ENCODE measurements around the gene TIMM13. TPM values are rescaled to one million over a fixed set of nuclear protein-coding genes. Genes with fewer than 3 reads are reported as not detected.

TIMM13 gene
- total and polyA plus RNA-seq, 2 donors (not counting 1 experiment from before 2014, with no cell fraction given) = 19.4 to 32.5 TPM

GRCh38 chr19:2394442-2395292 is 32.7 kb downstream of the TIMM13 start:
- no peaks in the 10 kb centered on the region for H3K9me3 ChIP-seq (ENCODE audit: control extremely low read depth in 1 of 3, control insufficient read depth in 2 of 3, insufficient read depth in 1 of 3, low read length in 2 of 3)
- no peak for TF ChIP-seq EZH2 (IDR thresholded peaks at IDR 0.05; ENCODE audit: borderline replicate concordance, insufficient read depth, low read depth, low read length, poor library complexity, severe bottlenecking)
- no peak for TF ChIP-seq CTCF (IDR thresholded peaks at IDR 0.05)
- peak overlapping the region; percentile 45 for H3K9ac ChIP-seq (ENCODE audit: low read length)
- Mint-ChIP-seq H3K27me3 (no peaks in the 10 kb centered on the region), H3K27ac (peak overlapping the region; percentile 89), H3K4me3 (peak overlapping the region; percentile 84), H3K9me3 (ENCODE audit: insufficient read depth) (no peaks in the 10 kb centered on the region), H3K4me1 (peaks cover 31% of the 10 kb centered on the region)
- WGBS (ENCODE audit: insufficient coverage) = 39% methylated on average over 15 of the region's 27 CpGs
- H2AFZ ChIP-seq (ENCODE audit: insufficient read depth, low read depth, low read length, poor library complexity, severe bottlenecking) = peak overlapping the region; percentile 58
- peaks cover 16 to 31% of the 10 kb centered on the region in 2 donors for H3K4me1 ChIP-seq (ENCODE audit: control insufficient read depth in 2 of 2, insufficient read depth in 2 of 2, low read length in 2 of 2)
- H3K36me3 ChIP-seq (replicated peaks in 1 of 2; ENCODE audit: control extremely low read depth in 1 of 2, control insufficient read depth in 1 of 2, extremely low read depth in 1 of 2, insufficient read depth in 2 of 2, low read length in 1 of 2) = no peaks in the 10 kb centered on the region
- peak overlapping the region in 1 of 2 donors; percentile 15 for H3K27ac ChIP-seq (ENCODE audit: low read length in 2 of 2)
- intact Hi-C loops (cut with micrococcal nuclease) = loop anchor here (1.0 to 10.0 kb wide), 3 partner anchors 62 to 242 kb away; partner anchors contain the start of gene AP3D1
- H3K79me2 ChIP-seq (ENCODE audit: control insufficient read depth, insufficient read depth, low read length) = no peaks in the 10 kb centered on the region
- peak; percentile 69 for DNase-seq
- H4K20me1 ChIP-seq (ENCODE audit: control insufficient read depth, insufficient read depth, low read length, poor library complexity, severe bottlenecking) = no peaks in the 10 kb centered on the region
- no peaks in the 10 kb centered on the region for H3K27me3 ChIP-seq (replicated peaks in 1 of 4; ENCODE audit: control extremely low read depth in 1 of 4, control insufficient read depth in 3 of 4, insufficient read depth in 4 of 4, low read length in 3 of 4)
- POLR2A ChIA-PET = interaction anchor here (0.6 to 2.2 kb wide), 11 partner anchors 10 to 168 kb away, joined by 3 to 8 read pairs (median 4); no protein-coding TSS in a partner anchor
- peak overlapping the region in 4 of 5 experiments; percentile 26 to 57 (median 32) for H3K4me3 ChIP-seq (ENCODE audit: control extremely low read depth in 1 of 5, extremely low read depth in 1 of 5, insufficient read depth in 1 of 5, low read depth in 2 of 5, low read length in 4 of 5)
- peak; percentile 84 for ATAC-seq (ENCODE audit: low read depth)
- peak overlapping the region; percentile 68 for H3K4me2 ChIP-seq (replicated peaks; ENCODE audit: low read depth, low read length, poor library complexity, severe bottlenecking)
- CTCF ChIA-PET = interaction anchor here (0.6 to 5.7 kb wide), 19 partner anchors 11 to 497 kb away, joined by 3 to 58 read pairs (median 7); partner anchors contain the start of genes LMNB2, LSM7, PLEKHJ1 and SPPL2B

All from B cell (primary cell).